HTR-8/SVneo (cell line): ENCODE results near the gene SKIL.
A peak's percentile ranks its signal among the peaks of the same experiment; 100 is the strongest.

Experiments
- DNase-seq: peaks from one replicate; pipeline ENCODE4 v3.0.0; 2011; ENCODE audit warnings: low spot score, mixed read lengths; ENCODE audit not compliant: insufficient read length
- FAIRE-seq: peaks from 2 replicates; lab custom pipeline; 2011; peaks lifted over from hg19 to GRCh38; lab: Jason Lieb, UNC

The SKIL gene

DNA sequence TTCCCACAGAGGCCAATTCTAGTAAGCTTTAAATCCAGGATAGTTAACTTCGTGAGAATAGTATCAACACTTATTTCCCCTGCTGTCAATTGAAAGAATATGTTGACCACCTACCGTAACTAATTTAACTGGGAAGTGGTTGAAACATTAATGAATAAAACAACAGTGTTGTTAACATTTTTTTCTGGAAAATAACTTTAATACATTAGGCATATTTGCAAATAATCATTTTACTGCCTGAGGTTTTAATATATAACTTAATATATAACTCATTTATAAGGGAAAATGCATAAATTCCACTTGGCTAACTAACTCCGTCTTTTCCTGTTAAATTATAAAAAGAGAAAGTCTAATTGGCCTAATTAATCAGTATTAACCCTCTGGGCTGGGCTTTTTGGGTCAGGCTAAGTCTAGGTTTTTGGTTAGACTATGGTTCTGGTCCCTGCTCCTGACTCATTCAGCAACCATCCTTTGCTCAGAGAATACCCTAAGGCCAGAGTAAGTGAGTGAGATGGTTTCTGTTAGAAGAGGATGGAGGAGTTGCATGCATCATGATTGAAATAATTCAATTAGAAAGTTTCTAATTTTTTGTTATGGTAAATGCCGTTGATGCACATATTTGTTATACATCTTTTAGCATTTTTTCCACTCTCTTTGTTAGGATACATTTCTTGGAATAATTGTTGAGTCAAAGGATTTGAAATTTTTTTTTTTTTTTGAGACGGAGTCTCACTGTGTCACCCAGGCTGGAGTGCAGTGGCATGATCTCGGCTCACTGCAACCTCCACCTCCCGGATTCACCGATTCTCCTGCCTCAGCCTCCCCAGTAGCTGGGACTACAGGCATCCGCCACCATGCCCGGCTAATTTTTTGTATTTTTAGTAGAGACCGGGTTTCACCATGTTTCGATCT is 10.8 kb upstream of the SKIL start:
- no peak for FAIRE-seq
- DNase-seq, result peak; percentile 61

DNA sequence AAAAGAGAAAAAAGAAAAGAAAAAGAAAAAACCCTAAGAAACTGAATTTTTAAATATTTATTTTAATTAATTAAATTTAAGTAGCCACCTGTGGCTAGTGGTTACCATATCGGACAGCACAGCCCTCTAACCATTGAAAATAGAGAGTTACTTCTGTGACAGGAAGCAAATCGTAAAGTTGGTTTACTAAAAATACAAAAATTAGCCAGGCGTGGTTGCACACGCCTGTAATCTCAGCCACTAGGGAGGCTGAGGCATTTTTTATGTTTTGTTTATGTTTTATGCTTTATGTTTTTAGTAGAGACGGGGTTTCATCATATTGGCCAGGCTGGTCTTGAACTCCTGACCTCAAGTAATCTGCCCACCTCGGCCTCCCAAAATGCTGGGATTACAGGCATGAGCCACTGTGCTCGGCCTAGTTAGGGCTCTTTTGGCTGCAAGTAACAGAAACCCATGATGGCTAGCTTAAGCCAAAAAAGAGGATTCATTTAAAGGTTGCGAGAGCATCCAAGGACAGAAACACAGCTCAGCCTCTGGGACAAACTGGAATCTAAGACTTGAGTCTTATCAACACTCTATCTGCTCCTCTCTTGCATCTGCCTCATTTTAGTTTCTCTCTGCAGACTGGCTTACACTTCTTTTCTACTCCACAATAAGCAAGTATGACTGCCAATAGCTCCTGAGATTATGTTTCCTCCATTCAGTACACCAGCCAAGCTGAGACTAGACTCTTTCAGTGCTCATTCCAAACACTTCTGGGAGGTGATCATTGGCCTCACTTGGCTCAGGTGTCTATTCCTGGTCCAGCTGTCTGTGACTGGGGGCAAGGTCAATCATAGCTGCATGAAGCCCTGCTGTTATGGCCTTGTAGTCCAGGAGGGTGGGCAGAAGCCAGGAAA is 6.8 kb upstream of the SKIL start:
- DNase-seq (no peak), FAIRE-seq (no peak)

DNA sequence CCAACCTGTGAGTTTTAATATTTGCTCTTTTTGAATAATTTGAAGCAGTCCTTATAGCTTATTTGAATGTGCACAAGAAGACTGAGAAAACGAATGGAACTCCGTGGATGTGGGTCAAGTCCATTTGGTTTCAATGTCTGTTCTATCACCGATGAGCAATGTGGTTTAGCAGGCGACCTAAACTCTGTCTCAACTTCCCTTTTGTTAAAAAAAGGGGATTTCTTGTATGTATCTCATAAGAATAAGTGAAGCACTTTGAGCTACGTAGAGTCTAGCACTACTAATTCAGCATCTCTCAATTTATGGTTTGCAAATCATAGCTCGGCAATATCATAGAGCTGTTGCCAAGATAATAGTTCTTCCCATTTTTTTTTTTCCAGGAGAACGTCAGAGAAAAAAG is 4.6 kb upstream of the SKIL start:
- FAIRE-seq (no peak), DNase-seq (no peak)

DNA sequence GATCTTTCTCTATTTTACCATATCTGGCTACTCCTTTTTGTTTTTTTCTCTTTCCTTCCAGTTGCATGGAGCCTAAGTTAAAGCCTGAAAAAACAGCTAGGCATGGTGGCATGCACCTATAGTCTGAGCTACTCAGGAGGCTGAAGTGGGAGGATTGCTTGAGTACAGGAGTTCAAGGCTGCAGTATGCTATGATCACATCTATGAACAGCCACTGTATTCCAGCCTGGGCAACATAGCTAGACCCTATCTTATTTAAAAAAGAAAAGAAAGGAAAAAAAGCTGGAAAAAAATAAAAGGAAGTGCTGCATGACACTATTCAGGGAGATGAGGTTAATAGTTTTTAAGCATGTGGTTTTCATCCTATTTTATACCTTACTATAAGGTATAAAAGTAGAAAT is 4.0 kb upstream of the SKIL start:
- no peak for FAIRE-seq

DNA sequence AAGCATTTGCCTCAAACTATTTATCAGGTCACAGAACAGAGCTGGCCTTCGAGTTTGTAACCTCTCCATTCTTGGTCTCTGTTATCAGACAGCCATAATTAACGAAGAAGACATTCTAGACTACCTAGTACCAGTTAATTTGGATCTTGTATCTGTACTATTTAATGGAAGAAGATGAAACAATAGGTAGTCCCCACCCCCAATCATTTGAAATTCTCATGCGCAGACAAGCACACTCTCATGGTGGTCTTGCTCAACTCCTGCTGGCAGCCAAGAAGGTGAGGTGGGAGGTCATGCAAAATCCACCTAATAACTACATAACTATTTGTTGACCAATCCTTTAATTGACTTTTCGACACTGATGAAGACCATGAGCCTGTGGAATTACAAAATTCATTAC is 2.8 kb upstream of the SKIL start:
- no peak for DNase-seq

More for the DNA sequence above, 4.0 kb upstream of the SKIL start:
- DNase-seq, result no peak

DNA sequence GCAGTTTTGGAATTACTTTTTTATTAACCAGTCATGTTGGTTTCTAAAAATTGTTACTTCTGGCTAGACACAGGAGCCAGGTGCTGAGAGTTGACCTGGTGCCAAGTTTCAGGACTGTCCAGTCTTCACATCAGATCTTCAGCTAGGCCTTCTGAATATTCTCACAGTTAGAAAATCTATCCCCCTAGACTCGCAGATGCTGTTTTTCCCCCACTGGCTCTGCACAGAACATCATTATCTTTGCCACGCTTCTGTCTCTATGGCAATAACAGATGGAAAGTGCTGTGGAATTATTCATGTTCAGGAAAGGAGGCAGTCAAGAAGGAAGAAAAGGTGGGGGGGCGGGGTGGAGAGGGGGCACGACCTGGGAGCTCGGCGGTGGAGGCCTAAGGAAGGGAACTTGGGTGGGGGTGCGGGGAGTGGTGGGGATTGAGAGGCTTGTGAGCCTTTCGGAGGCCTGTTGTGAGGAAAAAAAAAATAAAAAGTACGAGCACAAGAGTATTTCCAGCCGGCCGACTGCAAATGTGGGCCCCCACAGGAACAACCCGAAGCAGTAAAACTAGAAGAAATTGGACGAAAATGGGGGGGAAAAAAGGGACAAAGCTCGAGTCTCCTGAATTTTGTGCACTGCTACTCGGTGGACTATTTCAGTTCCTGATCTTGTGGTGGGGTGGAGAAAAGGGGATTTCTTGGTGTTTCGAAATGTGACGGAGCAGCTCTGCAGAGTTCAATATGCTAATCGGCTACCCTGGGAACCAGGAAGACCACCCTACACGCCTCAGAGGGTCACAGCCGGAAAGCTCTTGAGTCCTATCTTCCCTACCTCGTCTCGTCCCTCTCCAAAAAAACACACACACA is 1.5 kb upstream of the SKIL start:
- DNase-seq, result no peak
- no peak for FAIRE-seq

More for the DNA sequence above, 2.8 kb upstream of the SKIL start:
- FAIRE-seq, result no peak

DNA sequence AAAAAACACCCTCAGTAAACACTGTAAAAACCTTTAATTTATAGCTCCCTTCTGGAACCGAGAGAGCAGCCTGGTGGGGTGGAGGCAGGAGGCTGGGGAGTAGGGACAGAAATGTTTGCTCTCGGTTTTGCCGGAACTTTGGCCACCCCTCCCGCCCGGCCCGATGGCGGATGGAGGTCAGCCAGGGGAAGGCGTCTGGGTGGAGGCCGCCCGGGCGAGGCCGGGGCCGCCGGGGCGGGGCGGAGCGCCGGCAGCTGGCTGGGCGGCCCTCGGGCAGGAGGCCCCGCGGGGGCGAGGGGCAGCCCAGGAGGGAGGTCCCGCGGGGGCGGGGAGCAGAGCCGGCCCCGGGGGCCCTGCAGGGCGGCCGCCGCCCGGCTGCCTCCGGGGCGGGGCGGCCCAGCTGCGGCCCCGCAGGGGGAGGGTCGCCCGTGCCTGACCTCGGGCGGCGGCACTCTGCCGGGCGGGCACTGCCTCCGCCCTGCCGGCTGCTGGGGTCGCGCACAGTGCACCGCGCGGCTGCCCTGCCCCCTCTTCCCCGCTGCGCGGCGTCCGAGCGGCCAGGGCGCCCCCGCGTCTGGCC is 829 bp upstream of the SKIL start:
- peak; percentile 74 for FAIRE-seq
- DNase-seq, result peak; percentile 84

DNA sequence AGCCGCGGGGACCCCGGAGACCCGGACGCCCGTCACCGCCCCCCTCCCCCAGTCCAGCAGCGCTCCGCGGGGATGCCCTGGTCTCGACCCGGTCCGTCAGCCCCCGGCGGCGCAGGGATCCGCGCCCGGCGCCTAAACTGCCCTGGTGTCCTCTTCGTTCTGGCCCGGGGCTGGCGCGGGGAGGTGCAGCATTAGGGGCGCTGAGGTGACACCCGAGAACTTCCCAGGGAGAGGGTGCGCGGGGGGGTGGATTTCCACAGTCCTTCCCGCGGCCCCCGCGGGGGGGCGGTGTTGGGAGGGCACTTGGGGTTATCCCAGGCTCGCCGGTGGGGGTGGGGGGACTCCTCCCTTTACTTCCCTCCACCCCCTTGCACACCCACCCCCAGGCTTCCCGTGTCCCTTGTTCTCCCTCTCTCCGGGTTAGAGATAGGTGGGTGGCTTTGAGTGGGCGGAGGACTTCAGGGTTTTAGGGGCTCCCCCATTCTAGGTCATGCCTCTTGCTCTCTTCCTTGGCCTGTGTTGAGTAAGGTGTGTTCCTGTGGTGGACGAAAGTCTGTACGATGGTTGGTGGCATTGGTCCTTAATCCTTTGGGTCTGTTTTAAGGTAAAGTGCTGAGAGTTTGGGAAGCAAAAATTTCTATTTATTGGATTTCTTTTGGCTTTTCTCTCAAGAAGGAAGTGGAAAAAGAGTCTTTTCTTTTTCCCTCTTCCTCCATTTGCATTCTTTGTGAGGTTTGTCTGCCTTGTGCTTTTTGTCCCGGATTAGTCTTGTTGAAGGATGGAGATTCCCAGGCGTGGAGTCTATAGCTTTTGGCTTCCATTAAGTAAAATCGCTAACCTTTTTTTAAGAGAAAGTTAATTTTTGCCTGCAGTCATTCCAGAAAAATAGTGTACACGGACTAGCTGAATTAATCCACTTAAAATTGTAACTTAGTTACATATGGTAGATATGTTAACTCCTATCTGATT is 811 bp downstream of the SKIL start:
- no peak for FAIRE-seq
- peak; percentile 65 for DNase-seq

DNA sequence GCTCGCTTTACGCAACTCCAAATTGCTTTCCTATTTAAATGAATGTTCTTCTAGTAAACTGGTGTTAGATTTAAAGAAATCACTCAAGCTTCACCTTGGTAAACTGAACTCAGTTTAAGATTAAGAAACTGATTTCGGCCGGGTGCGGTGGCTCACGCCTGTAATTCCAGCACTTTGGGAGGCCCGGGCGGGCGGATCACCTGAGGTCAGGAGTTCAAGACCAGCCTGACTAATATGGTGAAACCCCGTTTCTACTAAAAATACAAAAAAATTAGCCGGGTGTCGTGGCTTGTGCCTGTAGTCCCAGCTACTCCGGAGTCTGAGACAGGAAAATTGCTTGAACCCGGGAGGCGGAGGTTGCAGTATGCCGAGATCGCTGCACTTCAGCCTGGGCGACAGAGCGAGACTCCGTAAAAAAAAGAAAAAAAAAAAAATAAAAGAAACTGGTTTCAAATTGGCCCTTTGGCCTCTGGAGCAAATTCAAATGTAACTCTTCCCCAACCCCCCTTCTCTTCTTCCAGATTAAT is 1.7 kb downstream of the SKIL start:
- no peak for FAIRE-seq
- DNase-seq, result no peak

DNA sequence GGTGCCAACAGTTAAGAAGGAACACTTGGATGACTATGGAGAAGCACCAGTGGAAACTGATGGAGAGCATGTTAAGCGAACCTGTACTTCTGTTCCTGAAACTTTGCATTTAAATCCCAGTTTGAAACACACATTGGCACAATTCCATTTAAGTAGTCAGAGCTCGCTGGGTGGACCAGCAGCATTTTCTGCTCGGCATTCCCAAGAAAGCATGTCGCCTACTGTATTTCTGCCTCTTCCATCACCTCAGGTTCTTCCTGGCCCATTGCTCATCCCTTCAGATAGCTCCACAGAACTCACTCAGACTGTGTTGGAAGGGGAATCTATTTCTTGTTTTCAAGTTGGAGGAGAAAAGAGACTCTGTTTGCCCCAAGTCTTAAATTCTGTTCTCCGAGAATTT is 3.0 kb downstream of the SKIL start:
- no peak for FAIRE-seq
- DNase-seq, result no peak

DNA sequence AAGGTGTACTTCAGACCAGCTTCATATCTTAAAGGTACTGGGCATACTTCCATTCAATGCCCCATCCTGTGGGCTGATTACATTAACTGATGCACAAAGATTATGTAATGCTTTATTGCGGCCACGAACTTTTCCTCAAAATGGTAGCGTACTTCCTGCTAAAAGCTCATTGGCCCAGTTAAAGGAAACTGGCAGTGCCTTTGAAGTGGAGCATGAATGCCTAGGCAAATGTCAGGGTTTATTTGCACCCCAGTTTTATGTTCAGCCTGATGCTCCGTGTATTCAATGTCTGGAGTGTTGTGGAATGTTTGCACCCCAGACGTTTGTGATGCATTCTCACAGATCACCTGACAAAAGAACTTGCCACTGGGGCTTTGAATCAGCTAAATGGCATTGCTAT is 3.4 kb downstream of the SKIL start:
- no peak for FAIRE-seq
- DNase-seq, result no peak

DNA sequence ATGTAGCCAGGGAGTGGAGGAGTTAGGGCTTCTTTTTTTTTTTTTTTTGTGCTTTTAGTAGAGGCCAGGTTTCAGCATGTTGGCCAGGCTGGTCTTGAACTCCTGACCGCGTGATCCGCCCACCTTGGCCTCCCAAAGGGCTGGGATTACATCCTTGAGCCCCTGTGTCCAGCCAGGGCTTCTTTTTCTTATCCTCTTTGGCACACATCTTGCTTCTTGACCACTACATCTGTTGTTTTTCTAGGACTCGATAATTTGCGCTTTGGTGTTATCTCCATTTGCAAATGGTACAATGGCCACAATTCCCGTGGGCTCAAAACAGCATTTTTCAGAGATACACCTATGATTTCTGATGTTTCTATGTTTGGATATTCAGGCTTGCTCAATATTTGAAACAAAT is 4.2 kb downstream of the SKIL start:
- DNase-seq (no peak), FAIRE-seq (no peak)

DNA sequence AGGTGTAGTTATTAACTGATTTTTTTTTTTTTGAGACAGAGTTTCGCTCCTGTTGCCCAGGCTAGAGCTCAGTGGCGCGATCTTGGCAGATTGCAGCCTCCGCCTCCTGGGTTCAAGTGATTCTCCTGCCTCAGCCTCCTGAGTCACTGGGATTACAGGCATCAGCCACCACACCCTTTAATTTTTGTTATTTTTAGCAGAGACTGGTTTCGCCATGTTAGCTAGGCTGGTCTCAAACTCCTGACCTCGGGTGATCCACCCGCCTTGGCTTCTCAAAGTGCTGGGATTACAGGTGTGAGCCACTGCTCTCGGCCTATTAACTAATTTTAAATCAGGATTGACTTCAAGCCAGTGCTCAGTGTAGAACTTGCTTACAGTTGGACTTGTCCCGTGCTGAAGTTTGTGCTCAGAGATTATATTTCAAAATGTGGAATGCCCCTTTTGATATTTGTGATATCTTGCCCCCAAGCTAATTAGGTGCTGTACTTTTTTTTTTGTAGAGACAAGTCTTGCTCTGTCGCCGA is 6.0 kb downstream of the SKIL start:
- FAIRE-seq, result no peak
- DNase-seq, result no peak

DNA sequence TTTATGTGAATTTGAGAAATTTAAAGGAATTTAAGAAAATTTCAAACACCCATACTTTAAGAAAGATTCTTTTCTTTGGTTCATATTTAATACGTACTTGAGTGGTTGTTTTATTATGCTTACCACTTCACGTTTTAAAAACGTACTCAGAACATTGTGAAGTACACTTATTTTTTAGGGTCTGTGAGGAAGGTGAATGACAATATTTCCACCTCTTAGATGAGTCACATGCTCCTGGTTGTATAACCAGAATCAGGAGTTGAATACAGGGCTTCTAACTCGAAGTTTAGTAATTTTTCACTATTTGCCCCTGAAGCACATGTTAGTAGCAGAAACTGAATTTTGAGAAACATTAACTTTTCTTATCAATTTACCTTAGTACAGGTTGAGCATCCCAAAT is 7.5 kb downstream of the SKIL start:
- FAIRE-seq, result no peak
- DNase-seq, result no peak

DNA sequence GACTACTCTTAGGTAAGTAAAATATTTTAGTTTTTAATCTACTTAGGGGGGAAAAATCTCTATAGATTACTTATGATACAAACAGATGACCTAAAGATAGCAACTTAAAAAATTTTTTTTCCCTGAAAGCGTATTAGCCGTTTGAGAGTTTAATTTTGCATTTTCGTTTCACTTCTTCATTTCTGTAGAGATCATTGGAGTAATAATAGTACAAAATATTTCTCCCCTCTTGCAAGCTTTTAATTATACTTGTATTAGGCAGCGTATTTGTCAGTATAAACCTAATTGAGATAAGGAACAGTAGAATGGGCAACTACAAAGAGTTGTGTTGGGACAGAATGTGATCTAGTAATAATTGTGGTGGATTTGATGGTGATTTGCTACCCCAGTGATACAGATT is 10.3 kb downstream of the SKIL start:
- no peak for DNase-seq
- FAIRE-seq, result no peak

DNA sequence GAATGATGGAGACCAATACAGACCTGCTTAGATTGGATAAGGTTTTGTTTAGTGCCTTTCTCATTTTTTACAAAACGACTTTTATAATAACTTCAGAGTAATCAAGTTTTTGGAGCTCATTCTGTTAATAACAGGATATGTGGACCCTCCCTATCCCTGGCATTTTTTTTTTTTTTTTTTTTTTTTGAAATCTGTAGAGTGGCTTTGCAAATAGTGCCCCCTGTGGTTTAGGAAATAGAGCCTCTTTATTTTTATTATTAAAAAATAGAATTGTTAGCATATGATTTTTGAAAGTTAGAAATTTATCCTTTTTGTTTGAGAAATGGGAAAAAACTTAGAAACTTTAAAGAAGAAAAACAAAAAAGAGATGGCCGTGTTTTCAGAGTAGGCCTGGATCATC is 11.4 kb downstream of the SKIL start:
- FAIRE-seq (no peak), DNase-seq (no peak)

DNA sequence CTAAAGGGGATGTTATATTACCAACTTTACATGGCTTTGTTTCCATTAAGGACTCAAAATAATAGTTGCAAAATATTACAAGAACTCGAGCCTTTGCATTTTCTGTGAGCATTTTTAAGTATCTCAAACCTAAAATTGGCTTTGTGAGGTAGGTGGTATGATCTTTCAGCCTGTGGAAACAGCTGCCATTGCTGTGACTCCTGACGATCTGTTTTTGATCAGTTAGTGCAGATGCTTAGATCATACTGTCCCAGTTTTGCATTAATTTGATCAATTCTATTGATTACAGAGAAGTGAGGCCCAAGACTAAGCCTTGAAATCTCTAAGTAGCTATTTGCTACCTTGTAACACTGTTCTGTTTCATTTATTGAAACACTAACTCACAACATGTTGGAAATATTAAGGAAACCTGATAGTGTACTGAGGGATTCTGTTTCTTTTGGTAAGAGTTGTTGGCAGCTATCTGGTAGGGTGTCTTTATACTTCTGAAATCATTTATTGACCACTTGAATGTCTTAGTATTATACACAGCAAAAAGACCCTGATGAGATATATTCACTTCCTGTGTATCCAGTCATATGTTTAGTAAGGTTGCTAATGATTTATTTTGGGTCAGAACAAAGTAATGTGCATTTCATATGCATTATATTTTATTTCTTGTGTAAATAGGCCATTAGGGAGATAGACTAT is 14.8 kb downstream of the SKIL start:
- DNase-seq, result no peak

DNA sequence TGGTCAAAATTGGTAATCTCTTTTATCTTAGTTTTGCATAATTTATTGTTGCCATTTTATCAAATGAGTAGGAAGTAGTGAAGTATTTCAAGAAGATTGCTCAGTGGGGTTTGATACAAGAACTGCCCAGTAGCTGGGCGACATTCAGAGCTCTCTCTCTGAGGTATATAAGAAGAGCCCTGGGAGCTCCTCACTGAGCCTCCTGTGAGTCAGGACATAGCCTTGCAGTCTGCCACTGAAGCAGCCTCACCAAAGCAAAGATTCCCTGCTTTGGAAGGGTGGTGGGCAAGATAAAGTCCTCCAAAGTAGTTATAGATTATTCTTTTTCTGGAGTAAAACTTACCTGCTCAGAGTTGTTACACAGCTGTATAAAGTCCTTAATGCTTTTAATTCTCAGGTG is 26.1 kb downstream of the SKIL start:
- no peak for DNase-seq
- FAIRE-seq, result no peak

More for the DNA sequence above, 14.8 kb downstream of the SKIL start:
- peak; percentile 13 for FAIRE-seq
